Stimulated activated naive CD4-positive, alpha-beta T cell (primary cell): ENCODE results near the gene CDH4.
"Not testable (repeated sequence)": the region's sequence is repeated elsewhere in the genome, so short reads cannot be mapped to it uniquely, and the experiment has no call there.

Source experiments
- DNase-seq, 6 experiments: peaks; one replicate each; lab custom pipeline; 2025; lab: John Stamatoyannopoulos, UW

The CDH4 gene

GRCh38 chr20:61387204-61387953, 135.3 kb downstream of the CDH4 start:
- no peak for DNase-seq

- no peak for DNase-seq
These were observed 135.9 kb downstream of the CDH4 start for GRCh38 chr20:61387954-61388348.

- DNase-seq: no peak
These were observed 137.0 kb downstream of the CDH4 start for GRCh38 chr20:61389077-61389476.

GRCh38 chr20:61391185-61391584, 139.1 kb downstream of the CDH4 start:
- DNase-seq: no peak

GRCh38 chr20:61391812-61392520, 139.9 kb downstream of the CDH4 start:
- DNase-seq: no peak

- no peak for DNase-seq
These were observed 142.2 kb downstream of the CDH4 start for GRCh38 chr20:61394088-61394799.

GRCh38 chr20:61396262-61396848, 144.3 kb downstream of the CDH4 start:
- no peak for DNase-seq

GRCh38 chr20:61397146-61397545, 145.1 kb downstream of the CDH4 start:
- no peak for DNase-seq

GRCh38 chr20:61397790-61398189, 145.7 kb downstream of the CDH4 start:
- no peak for DNase-seq

- no peak for DNase-seq
These were observed 147.4 kb downstream of the CDH4 start for GRCh38 chr20:61399433-61399832.

- no peak for DNase-seq
These were observed 148.4 kb downstream of the CDH4 start for GRCh38 chr20:61400499-61400898.

- DNase-seq: no peak
These were observed 152.2 kb downstream of the CDH4 start for GRCh38 chr20:61404303-61404702.

- no peak for DNase-seq
These were observed 152.9 kb downstream of the CDH4 start for GRCh38 chr20:61405007-61405406.

GRCh38 chr20:61406773-61407172, 154.7 kb downstream of the CDH4 start:
- DNase-seq: not testable (repeated sequence)

GRCh38 chr20:61407561-61407960, 155.5 kb downstream of the CDH4 start:
- no peak for DNase-seq

- no peak for DNase-seq
These were observed 157.1 kb downstream of the CDH4 start for GRCh38 chr20:61408951-61409740.

- DNase-seq: no peak
These were observed 159.7 kb downstream of the CDH4 start for GRCh38 chr20:61411743-61412142.

GRCh38 chr20:61413752-61414151, 161.7 kb downstream of the CDH4 start:
- DNase-seq: no peak

- no peak for DNase-seq
These were observed 162.5 kb downstream of the CDH4 start for GRCh38 chr20:61414455-61414991.

- no peak for DNase-seq
These were observed 164.5 kb downstream of the CDH4 start for GRCh38 chr20:61416546-61416945.

- DNase-seq: no peak
These were observed 165.3 kb downstream of the CDH4 start for GRCh38 chr20:61417221-61417941.
